IPS-20b (cell line): ENCODE results near the gene KCTD17.
A peak's percentile ranks its signal among the peaks of the same experiment; 100 is the strongest.
"Not testable (repeated sequence)": the region's sequence is repeated elsewhere in the genome, so short reads cannot be mapped to it uniquely, and the experiment has no call there.

Experiments used
- H3K27ac ChIP-seq: one replicate; pipeline ENCODE4 v1.5.1; 2013; ENCODE audit warnings: low read length
- H3K27me3 ChIP-seq: 2 replicates; pipeline ENCODE4 v1.6.1; 2013; ENCODE audit warnings: mild to moderate bottlenecking, low read length, inconsistent platforms; ENCODE audit not compliant: insufficient read depth
- H3K36me3 ChIP-seq: 2 replicates; pipeline ENCODE4 v1.6.1; 2013; ENCODE audit warnings: low read depth, mild to moderate bottlenecking, inconsistent platforms, low read length, moderate library complexity; ENCODE audit not compliant: insufficient read depth
- H3K4me1 ChIP-seq: 2 replicates; pipeline ENCODE4 v1.6.1; 2013; ENCODE audit warnings: mild to moderate bottlenecking, control low read depth, inconsistent platforms, low read length, moderate library complexity; ENCODE audit not compliant: insufficient read depth
- H3K4me3 ChIP-seq: 2 replicates; pipeline ENCODE4 v1.5.1; 2013; ENCODE audit warnings: mild to moderate bottlenecking, low read length, inconsistent platforms
- H3K9ac ChIP-seq: 2 replicates; pipeline ENCODE4 v1.6.1; 2013; ENCODE audit warnings: low read depth, mild to moderate bottlenecking, inconsistent platforms, low read length, moderate library complexity
- H3K9me3 ChIP-seq: 2 replicates; pipeline ENCODE4 v1.6.1; 2013; ENCODE audit warnings: mild to moderate bottlenecking, low read depth, low read length, inconsistent platforms; ENCODE audit not compliant: insufficient read depth

The KCTD17 gene

GRCh38 chr22:37067428-37067827 lies 15.9 kb downstream of the KCTD17 start:
- Histone ChIP-seq H3K27me3 (peaks cover 85% of the 10 kb centered on the region), H3K4me1 (no peaks in the 10 kb centered on the region; the same call in 1 of the 2 replicates), H3K27ac (no peak overlapping the region), H3K9me3 (no peaks in the 10 kb centered on the region), H3K4me3 (no peak overlapping the region), H3K36me3 (no peaks in the 10 kb centered on the region), H3K9ac (no peak overlapping the region)

DNA sequence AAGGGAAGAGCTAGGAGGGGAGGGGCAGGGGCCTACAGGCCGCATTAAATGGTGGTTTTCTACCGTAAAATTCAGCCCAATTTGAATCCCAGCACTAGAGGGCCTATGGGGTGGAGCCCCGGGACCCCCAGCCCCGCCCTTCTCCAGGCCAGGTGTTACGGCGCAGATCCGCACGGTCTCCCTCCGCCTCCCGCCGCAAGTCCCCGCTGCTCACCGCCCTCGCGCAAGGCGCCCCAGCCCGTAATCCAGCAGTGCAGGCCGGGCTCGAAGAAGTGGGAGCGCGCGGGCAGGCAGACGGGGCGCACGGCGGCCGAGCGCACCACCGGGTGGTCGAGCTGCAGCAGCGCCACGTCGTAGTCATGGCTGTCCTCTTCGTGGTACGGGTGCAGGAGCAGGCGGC lies 17.3 kb downstream of the KCTD17 start:
- Histone ChIP-seq H3K9me3 (no peaks in the 10 kb centered on the region), H3K27ac (no peak overlapping the region), H3K4me1 (no peaks in the 10 kb centered on the region), H3K9ac (no peak overlapping the region; the same call in none of the 2 replicates), H3K36me3 (no peaks in the 10 kb centered on the region), H3K4me3 (peak overlapping the region; percentile 58; the same call in 1 of the 2 replicates), H3K27me3 (peaks cover 95% of the 10 kb centered on the region)

DNA sequence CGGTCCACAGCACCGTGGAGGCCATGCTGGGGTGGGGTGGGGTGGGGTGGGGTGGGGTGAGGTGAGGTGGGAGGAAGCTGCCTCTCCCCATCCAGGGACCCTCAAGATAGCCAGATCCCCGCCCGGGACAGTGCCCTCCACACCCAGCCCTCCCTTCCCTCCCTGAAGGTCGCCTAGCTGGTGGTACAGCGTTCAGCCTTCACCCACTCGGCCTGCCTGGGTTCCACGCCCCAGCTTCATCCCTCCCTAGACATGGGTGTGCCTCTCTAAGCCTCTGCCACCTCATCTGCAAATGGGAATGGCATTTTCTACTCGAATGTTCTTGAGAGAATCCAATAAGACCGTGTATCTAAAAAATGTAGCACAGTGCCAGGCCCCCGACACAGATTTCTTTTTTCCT lies 17.8 kb downstream of the KCTD17 start:
- Histone ChIP-seq H3K4me1 (no peaks in the 10 kb centered on the region), H3K9me3 (no peaks in the 10 kb centered on the region), H3K27me3 (peaks cover 95% of the 10 kb centered on the region), H3K4me3 (peak overlapping the region; percentile 58; the same call in 1 of the 2 replicates), H3K36me3 (no peaks in the 10 kb centered on the region), H3K27ac (no peak overlapping the region), H3K9ac (no peak overlapping the region)

DNA sequence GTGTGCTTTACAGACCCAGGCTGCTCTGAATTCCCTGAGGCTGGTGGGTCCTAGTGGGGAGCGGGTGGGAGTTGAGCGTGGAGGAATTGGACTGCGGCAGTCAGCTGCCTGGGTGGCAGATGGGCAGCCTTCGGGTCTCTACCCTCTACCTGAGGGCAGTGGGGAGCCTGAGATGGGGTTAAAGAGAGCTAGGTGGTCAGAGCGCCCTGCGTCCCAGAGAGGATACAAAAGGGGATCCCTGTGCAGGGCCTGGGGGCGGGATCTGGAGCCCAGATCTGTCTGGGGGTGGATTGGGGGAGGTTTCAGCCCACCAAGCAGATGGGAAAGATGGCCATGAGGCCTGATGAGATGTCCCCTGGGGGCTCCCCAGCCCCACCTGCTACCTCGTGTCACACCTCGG lies 18.2 kb downstream of the KCTD17 start:
- Histone ChIP-seq H3K27ac (no peak overlapping the region), H3K9me3 (no peaks in the 10 kb centered on the region), H3K4me1 (no peaks in the 10 kb centered on the region), H3K9ac (no peak overlapping the region), H3K4me3 (no peak overlapping the region), H3K27me3 (peaks cover 95% of the 10 kb centered on the region), H3K36me3 (no peaks in the 10 kb centered on the region)

DNA sequence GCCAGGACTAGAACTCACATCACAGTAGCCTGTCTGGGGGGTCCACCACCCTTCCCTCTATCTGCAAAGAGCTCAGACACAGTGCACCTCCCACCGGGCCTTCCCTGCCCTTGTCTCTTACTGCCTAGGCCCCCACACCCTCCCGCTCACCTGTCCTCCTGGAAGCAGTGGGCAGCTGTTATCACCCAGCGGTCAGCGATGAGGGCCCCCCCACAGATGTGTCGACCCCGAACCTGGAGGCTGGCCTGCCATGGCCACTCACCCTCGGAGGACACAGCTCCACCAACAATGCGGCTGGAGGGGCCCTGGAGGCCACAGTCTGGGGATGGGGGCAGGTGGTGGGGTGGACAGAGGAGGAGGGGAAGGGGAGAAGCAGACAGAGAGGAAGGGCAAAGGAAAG lies 18.8 kb downstream of the KCTD17 start:
- Histone ChIP-seq H3K9me3 (no peaks in the 10 kb centered on the region), H3K4me3 (no peak overlapping the region), H3K9ac (no peak overlapping the region), H3K36me3 (no peaks in the 10 kb centered on the region), H3K4me1 (no peaks in the 10 kb centered on the region), H3K27me3 (peaks cover 95% of the 10 kb centered on the region), H3K27ac (no peak overlapping the region)

- Histone ChIP-seq H3K27ac (no peak overlapping the region), H3K4me1 (no peaks in the 10 kb centered on the region), H3K4me3 (no peak overlapping the region), H3K9me3 (no peaks in the 10 kb centered on the region), H3K36me3 (no peaks in the 10 kb centered on the region), H3K27me3 (peaks cover 95% of the 10 kb centered on the region), H3K9ac (no peak overlapping the region)
Observed at GRCh38 chr22:37070744-37071143, 19.2 kb downstream of the KCTD17 start.

- not testable (repeated sequence) for H3K36me3 ChIP-seq
Observed at GRCh38 chr22:37071850-37072592, 20.5 kb downstream of the KCTD17 start.

DNA sequence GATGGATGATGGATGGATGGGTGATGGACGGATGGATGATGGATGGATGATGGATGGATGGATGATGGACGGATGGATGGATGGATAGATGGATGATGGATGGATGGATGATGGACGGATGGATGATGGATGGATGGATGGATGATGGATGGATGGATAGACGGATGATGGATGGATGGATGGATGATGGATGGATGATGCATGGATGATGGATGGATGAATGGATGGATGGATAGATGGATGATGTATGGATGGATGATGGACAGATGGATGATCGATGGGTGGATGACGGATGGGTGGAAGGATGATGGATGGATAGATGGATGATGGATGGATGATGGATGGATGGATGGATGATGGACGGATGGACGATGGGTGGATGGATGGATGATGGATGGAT lies 21.1 kb downstream of the KCTD17 start:
- peaks cover 94% of the 10 kb centered on the region for H3K27me3 ChIP-seq
- no peak overlapping the region for H3K9ac ChIP-seq
- H3K4me1 ChIP-seq: no peaks in the 10 kb centered on the region
- H3K4me3 ChIP-seq: no peak overlapping the region
- no peaks in the 10 kb centered on the region for H3K36me3 ChIP-seq
- no peak overlapping the region for H3K27ac ChIP-seq
- H3K9me3 ChIP-seq: no peaks in the 10 kb centered on the region

More at GRCh38 chr22:37071850-37072592, 20.5 kb downstream of the KCTD17 start:
- not testable (repeated sequence) for H3K27ac ChIP-seq, H3K4me3 ChIP-seq, H3K4me1 ChIP-seq, H3K9me3 ChIP-seq, H3K9ac ChIP-seq
- H3K27me3 ChIP-seq: peaks cover 95% of the 10 kb centered on the region

DNA sequence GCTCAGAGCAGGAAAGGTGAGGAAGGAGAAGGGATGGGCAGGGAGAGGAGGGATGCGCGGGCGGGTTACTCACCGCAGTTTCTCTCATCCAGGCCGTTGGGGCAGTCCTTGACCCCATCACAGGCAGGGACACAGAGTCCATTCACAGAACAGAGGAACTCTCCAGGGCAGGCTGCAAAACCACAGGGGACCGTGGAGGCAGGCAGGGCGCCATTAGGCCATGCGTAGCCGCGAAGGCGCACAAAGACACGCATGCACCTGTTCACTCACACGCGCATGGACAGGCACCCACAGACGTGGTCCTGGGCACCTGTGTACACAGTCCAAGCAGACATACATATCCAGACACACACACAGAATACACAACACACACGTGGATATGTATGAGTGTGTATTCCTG lies 23.0 kb downstream of the KCTD17 start:
- Histone ChIP-seq H3K27me3 (peaks cover 92% of the 10 kb centered on the region), H3K4me3 (no peak overlapping the region), H3K27ac (no peak overlapping the region), H3K9ac (no peak overlapping the region), H3K9me3 (no peaks in the 10 kb centered on the region), H3K4me1 (peaks cover 6% of the 10 kb centered on the region; the same call in 1 of the 2 replicates), H3K36me3 (no peaks in the 10 kb centered on the region)

- no peaks in the 10 kb centered on the region for H3K9me3 ChIP-seq
- H3K27ac ChIP-seq: no peak overlapping the region
- H3K36me3 ChIP-seq: no peaks in the 10 kb centered on the region
- no peak overlapping the region for H3K9ac ChIP-seq
- H3K27me3 ChIP-seq: peaks cover 87% of the 10 kb centered on the region
- H3K4me1 ChIP-seq: peaks cover 7% of the 10 kb centered on the region; the same call in 1 of the 2 replicates
- no peak overlapping the region for H3K4me3 ChIP-seq
Observed at GRCh38 chr22:37075046-37075445, 23.5 kb downstream of the KCTD17 start.

GRCh38 chr22:37075822-37076433 lies 24.4 kb downstream of the KCTD17 start:
- Histone ChIP-seq H3K4me3 (no peak overlapping the region), H3K9me3 (no peaks in the 10 kb centered on the region), H3K9ac (no peak overlapping the region), H3K27me3 (peaks cover 81% of the 10 kb centered on the region), H3K4me1 (peaks cover 7% of the 10 kb centered on the region; the same call in 1 of the 2 replicates), H3K36me3 (no peaks in the 10 kb centered on the region), H3K27ac (no peak overlapping the region)
